NCI-H774 (cell line): ENCODE results near the gene MC2R.

Experiments used
- DNase-seq: peaks from one replicate; lab custom pipeline; 2025; lab: John Stamatoyannopoulos, UW

MC2R gene

GRCh38 chr18:13915391-13915790 lies at the start of gene MC2R:
Gene MC2R, minus strand, starts transcription at chr18:13915536. Its CDS starts 30,018 bp downstream, at chr18:13885518.
- DNase-seq: no peak

DNA sequence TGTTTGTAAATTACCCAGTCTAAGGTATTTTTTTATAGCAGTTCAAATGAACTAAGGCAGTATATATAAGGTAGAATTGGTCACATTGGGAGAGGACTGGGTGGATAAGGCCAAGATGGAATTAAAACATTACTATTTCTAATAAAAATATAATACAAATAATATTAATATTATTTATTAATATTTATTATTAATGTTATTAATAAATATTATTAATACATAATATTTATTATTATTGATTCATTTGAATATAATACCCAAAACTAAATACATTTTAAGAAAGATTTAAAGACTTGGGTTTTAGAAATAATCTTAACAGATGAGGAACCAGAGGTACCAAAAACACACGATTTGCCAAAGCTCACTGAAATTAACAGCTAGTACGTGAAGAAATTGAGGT lies 30.5 kb upstream of the MC2R start:
- no peak for DNase-seq

DNA sequence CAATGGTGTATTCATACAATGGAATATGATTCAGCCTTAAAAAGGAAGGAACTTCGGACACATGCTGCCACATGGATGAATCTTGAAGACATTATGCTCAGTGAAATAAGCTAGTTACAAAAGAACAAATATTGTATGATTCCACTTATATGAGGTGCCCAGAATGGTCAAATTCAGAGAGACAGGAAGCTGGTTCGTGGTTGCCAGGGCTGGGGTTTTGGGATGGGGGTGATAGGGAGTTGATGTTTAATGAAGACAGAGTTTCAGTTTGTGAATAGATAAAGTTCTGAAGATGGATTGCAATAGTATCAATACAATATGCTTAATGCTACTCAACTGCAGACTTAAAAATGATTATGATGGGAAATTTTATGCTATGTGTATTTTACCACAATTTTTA lies 28.0 kb upstream of the MC2R start:
- DNase-seq: no peak

DNA sequence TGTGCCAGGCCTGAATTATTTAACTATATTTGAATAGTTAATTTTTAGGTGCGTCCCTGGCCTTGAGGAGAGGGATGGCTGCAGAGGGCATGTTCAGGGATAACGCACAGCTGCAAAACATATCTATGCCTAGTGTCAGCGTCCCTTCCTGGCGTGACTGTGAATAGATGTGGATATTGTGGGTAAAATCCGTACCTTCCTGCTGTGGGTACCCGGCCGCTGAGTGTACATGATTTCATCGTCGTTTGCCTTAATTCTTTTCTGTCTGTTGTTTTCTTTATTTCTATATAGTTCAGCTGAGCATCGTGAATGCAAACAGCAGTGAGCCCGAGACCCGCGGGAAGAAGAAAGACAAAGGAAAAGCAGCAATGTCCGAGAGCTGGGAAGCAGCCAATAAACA lies 25.0 kb upstream of the MC2R start:
- no peak for DNase-seq

GRCh38 chr18:13934676-13935075 lies 19.3 kb upstream of the MC2R start:
- DNase-seq: no peak

GRCh38 chr18:13934058-13934457 lies 18.7 kb upstream of the MC2R start:
- no peak for DNase-seq

DNA sequence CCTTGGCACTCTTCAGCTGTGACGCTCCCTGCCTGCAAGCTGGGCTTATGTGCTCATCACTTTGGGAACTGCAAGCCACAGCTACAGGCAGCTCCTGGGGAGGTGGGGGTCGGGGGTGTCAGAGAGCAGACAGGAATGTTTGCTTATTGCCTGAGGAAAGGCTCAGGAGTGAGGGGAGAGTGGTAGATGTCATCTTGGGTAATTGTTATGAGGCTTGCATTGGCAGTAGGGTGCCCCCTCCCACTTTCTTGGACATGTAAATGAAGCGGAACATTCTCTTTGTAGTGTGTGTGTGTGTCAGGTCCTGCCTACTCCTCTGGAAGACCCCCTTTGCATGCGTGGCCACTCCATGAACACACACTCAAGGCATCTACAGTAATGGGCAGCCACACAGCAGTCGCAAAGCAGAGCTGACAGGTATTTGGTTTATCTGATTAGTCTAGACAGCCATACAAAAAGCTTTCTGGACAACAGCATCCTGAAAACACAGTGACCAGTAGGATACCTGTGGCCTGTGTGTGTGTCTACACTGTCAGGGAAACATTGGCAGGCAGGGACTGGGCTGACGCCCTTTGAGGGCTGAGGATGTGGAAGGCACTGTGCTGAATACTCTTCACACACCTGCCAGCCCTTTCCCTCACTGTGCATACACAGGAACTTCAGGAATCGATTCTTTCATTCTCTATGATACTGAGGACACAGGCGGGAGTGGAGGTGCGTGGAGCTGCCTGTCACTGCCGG lies 17.1 kb upstream of the MC2R start:
- DNase-seq: no peak

GRCh38 chr18:13930964-13931363 lies 15.6 kb upstream of the MC2R start:
- DNase-seq: no peak

DNA sequence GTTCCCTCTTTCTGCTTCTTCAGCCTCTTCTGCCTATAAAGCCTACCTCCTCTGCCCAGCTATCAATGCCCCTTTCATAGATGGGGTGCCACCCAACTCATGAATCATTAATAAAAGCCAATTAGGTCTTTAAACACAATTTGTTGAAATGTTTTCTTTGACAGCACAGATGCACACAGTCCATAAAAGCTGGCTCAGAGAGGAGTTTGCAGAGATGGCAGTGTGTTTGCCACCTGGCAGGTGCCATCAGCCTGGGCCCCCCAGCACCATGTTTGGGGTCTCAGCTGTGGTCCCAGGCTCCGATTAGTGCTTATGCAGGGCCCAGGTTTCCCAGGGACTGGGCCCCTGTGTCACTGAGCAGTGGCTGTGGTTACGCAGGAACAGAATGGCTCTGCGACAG lies 7.9 kb upstream of the MC2R start:
- no peak for DNase-seq

DNA sequence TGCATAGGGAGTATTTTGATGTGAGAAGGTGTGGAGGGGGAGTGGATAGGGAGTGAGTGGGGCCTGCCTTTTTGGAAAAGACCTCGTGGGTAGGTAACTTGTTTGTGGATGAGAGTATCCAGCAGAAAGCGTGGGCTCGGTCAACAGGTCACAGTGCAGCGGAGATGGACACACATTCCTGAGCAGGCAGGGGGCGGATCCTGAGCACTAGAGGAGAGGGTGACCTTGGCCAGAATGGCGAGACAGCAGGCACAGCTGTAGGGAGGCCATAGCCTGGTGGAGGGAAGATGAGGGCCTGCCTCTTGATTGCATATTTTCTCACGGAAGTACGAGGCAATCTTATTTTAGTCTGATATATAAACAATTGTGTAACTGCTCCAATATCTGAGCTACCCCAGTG lies 3.6 kb upstream of the MC2R start:
- no peak for DNase-seq

DNA sequence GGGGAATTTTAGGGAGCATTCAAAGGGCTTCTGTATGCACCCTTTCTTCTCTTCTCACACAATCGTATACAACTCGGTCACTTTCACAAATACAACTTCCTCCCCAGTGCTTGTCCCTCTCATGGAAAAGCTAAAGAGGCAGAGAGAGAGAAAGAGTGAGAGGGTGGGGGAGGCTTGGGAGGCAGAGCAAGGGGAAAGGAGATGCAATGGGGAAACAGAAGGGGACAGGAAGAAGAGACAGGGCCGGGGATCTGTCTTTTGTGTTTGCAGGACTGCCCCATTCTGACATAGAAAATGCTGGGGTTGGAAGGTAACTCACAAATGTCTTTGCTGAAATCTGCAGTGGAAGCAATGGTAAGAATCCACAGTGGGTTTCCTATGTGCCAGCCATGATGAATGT lies 2.1 kb upstream of the MC2R start:
- DNase-seq: no peak

DNA sequence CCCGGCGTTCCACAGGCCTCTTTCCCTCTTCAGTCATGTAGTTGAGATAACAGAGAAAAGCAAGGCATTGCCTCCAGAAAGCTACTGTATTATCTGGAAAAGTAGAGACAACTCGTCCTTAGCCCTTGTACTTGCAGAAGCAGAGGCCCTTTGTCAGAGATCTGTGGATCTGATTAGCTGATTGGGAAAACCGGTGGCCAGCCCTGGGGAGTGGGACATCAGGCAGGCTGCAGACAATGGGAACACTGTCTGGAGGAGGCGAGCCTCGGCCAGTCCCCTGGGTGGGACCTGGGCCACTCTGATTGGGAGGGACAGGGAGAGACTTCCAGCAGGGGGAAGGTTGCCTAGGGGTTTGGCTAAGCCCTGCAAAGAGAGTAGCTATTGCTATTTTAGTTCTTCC lies 1.2 kb upstream of the MC2R start:
- DNase-seq: no peak

DNA sequence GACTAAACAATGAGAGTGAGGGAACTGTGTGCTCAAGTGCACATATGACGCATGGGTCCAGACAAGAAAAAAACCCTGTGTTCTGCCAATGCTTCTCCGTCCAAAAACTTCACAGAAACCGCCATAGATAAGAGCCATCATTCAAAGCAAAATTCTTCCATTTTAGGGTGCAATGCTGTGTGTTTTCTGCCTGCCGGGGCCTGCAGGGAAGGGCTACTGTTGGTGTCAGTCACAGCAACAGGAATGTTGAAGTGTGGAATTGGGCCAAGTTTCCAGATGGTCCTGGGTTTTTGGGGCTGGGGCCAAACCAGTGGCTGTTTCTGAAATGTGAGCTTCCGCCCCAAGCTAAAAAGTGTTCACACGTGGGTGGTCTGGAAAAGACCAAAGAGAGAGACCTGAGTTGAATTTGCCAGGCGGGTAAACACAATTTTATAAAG lies 677 bp upstream of the MC2R start:
- no peak for DNase-seq

GRCh38 chr18:13914756-13915155 lies 580 bp downstream of the MC2R start:
- no peak for DNase-seq

DNA sequence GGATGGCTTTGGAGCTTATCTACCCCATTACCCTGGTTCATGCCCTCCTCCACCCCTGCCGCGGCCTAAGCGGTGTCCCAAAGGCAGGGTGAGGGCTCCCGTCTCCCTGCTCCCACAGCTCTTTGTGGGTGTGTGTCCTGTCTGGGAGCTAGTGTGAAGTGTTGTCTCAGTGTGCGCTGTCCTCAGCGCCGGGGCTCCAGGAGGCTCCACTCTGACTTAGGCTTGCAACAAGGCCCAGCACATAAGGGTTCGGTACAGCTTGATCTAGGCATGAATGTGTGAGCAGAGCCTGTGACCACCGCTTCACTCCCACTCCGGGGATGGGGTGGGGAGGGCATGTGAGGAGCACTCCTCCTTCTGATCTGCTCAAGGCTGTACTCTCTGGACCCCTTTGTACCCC lies 1.2 kb downstream of the MC2R start:
- DNase-seq: no peak

DNA sequence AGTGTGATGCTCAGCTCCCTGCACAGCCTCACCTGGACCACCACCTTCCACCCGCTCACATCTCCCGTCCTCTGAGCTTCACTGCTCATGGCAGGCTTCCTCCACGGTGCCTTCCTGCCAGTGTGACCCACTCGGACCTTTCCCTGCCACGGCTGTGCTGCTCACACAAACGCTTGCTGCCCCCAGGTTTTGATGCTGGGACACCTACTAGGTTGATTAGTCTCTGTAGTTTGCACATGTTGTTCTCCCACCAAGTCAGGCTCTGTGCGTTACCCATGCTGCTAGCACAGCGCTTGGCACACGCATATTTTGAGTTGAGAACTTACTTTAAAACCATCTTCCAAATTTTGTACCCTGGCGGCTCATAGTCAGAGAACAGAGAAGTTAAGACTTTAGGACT lies 2.1 kb downstream of the MC2R start:
- no peak for DNase-seq

DNA sequence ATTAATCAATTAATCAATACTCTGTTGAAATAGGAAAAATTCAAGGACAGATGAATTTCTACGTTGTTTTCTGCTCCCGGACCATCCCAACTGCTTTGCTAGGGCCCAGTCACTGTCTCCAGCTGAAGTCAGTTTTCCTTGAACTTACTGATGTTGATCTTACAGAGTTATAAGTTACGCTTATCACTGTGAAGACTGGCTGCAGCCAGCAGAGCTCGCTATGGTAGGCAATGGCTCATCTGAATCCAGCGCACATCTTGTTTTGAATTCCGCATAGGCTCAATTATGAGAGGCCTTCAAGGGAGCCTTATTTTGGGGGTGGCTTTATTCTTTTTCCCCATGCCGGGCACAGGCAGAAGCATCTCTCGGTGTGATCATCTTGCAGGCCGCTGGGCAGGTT lies 2.7 kb downstream of the MC2R start:
- DNase-seq: no peak

DNA sequence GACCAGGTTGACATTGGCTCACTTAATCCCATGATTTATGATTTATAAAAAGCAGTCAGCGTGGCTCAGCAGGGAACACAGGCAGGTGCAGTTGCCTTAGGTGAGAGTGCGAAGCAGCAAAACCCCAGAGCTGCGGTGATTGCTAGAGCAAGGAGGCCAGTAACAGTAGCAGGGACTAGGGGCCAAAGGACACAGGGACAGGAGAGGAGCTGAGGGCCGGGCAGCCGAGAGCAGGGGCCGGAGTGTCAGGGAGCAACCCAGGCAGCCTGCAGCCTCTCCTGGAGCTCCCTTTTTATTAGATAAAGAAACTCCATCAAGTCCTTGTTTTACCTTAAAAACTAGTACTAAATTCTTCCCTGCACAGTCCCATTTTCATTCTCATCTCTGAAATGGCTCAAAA lies 4.3 kb downstream of the MC2R start:
- no peak for DNase-seq

- no peak for DNase-seq
Observed at GRCh38 chr18:13910501-13910900, 4.8 kb downstream of the MC2R start.

DNA sequence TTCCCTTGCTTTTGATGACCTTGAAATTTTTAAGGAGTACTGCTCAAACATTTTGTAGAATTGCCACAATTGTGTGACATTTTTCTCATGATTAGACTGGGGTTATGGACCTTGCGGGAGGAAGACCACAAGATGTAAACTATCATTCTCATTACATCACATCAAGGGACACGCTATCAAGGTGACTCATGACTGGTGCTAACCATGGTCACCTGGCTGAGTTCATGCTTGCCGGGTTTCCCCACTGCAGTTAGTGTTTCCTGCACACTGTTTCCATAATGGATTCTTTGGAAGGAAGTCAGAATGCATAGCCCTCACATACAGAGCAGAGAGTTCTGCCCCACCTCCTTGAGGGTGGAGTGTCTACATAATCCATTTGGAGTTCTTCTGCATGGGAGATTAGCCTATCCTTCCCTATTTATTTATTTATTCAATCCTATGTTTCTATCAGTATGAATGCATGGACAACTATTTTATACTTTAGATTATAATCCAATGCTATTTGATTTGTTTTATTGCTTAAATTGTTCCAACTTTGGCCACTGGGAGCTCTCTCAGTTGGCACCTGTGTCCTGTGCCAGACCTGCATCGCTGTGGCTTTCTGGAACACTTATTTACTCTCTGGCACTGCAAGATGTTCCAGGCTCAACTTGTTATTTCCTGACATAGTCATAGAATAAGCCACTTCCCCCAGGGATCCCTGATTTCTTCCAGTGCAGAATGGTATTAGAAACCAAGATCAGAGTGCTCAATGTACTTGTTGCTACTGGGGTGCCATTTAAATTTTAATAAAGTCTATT lies 6.0 kb downstream of the MC2R start:
- no peak for DNase-seq

GRCh38 chr18:13900633-13901032 lies 14.7 kb downstream of the MC2R start:
- DNase-seq: no peak

- no peak for DNase-seq
Observed at GRCh38 chr18:13895505-13896033, 19.8 kb downstream of the MC2R start.

- DNase-seq: no peak
Observed at GRCh38 chr18:13894531-13894930, 20.8 kb downstream of the MC2R start.
